ENCODE measurements around the gene ZC2HC1B.

GRCh38 chr6:143902827-143903226 lies 38.6 kb downstream of the ZC2HC1B start:
- TF ChIP-seq CTCF (IDR thresholded peaks at IDR 0.05) = no peak
- no peak for TF ChIP-seq EZH2 (IDR thresholded peaks at IDR 0.05)
- TF ChIP-seq EZH2phosphoT487 (IDR thresholded peaks at IDR 0.05) = no peak
